Pancreas (tissue), 10 donors: ENCODE results near the gene SGCD. TPM values are rescaled to one million over a fixed set of nuclear protein-coding genes. Genes with fewer than 3 reads are reported as not detected.

Experiments used
- ATAC-seq, 4 donors: fragments of 200-7000 bp; cut with Tn5 transposase; one replicate each; pipeline versions ENCODE4 v1.8.0 to v1.9.1; 2020; ENCODE audit warnings: mild to moderate bottlenecking in 4 of 4, moderate library complexity in 4 of 4
- DNase-seq, 6 donors: peaks; one replicate each; pipeline ENCODE4 v3.0.0-alpha.2; 2020
- FAIRE-seq: peaks from 2 replicates; lab custom pipeline; 2012; peaks lifted over from hg19 to GRCh38; lab: Jason Lieb, UNC
- H3K27ac ChIP-seq, 4 donors: fragments of 200-600 bp; sonication (generic); 1 replicate in 3 of 4; 2 replicates in 1 of 4; pipeline versions ENCODE4 v1.5.0 to v1.8.0; 2020
- H3K27me3 ChIP-seq, 4 donors: fragments of 200-600 bp; one replicate each; pipeline ENCODE4 v1.8.0; 2021
- H3K36me3 ChIP-seq, 3 donors: fragments of 200-600 bp; sonication (generic) in 1 of 3; one replicate each; pipeline versions ENCODE4 v1.5.0 to v1.8.0; 2020 to 2021
- H3K4me1 ChIP-seq, 3 donors: fragments of 200-600 bp; one replicate each; pipeline ENCODE4 v1.8.0; 2021
- H3K4me3 ChIP-seq, 4 donors: fragments of 200-600 bp; sonication (generic) in 2 of 4; one replicate each; pipeline versions ENCODE4 v1.5.0 to v1.8.0; 2020 to 2021
- H3K9me3 ChIP-seq, 4 donors: fragments of 200-600 bp; one replicate each; pipeline ENCODE4 v1.8.0; 2021
- WGBS, 2 donors: extraction: QIAGEN DNeasy Blood & Tissue Kit; methylation state at CpG; one replicate each; pipeline ENCODE4 v1.1.7; 2013; 5-methylcytosine and 5-hydroxymethylcytosine counted together
- intact Hi-C, 3 donors: fragments of 100-400 bp; cut with DNase I; formaldehyde crosslinking; loops; one replicate each; pipeline versions ENCODE4 v1.11.1 to v1.14.2; 2022
- polyA plus RNA-seq, 2 donors: library from polyadenylated mRNA; stranded (reverse); fragments of 200-250 nt; gene quantifications; one replicate each; pipeline ENCODE4 v1.2.3, GENCODE V29; 2013
- total RNA-seq, 6 donors: library from RNA; stranded (reverse); fragmentation: NEBNext Ultra II Directional in 4 of 6; extraction: Animal tissue kit (Norgen Biotek cat#: 25700) in 4 of 6; gene quantifications; one replicate each; pipeline versions ENCODE4 v1.2.1 to v1.2.4, GENCODE V29; 2021 to 2023
- TF ChIP-seq, protein P1 (sequence below), 4 donors: fragments of 200-600 bp; sonication (generic) in 3 of 4; IDR thresholded peaks; one replicate each; pipeline versions ENCODE4 v1.5.0 to v1.8.0; 2021; ENCODE audit warnings: antibody characterized with exemption in 4 of 4
- donor health status: healthy with polysubstance abuse.
- donor health status: DM: no; HTN: no; CAD: no; lungs with moderate emphysema.
- donor health status: DM: no; HTN: no; CAD: no.
- donor health status: control.
- donor health status: control.
- donor health status: Bipolar disorder and iron deficiency.
- donor health status: DM: yes; HTN: yes; CAD: no.
- donor health status: DM: no; HTN: no; CAD: no.
- donor health status: DM: no; HTN: no; CAD: no.
- donor health status: DM: yes; HTN: yes; CAD: no.

Gene SGCD
- total and polyA plus RNA-seq, 8 donors, result 0.11 to 1.9 (median 0.35) TPM

DNA sequence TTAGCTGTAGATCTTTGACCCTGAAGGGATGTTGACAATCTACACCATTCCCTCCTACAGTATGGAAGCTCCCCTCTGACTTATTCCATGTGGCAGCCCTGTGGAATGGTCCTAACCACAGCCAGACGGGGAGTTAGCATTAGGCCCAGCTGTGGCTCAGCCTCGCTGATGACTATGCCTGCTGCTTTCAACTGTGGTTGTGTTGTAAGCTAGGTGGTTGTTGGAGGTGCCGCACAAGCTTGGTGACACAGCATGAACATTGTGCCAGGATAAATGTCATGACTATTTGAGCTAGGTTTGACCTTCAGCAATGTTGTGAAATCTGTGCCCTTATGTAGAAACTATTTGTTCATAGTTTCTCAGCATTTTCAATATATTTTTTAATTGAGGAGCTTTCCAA lies 40.6 kb downstream of the SGCD start:
- DNase-seq, result no peak
- WGBS, 2 donors, result 64 to 74% methylated on average over 3 of the region's 3 CpGs
- peak in 2 of 4 donors; percentile 43 to 44 for ATAC-seq
- Histone ChIP-seq H3K27me3 (no peaks in the 10 kb centered on the region), H3K36me3 (no peaks in the 10 kb centered on the region), H3K9me3 (no peaks in the 10 kb centered on the region), H3K4me1 (no peaks in the 10 kb centered on the region), H3K4me3 (no peak overlapping the region), H3K27ac (no peak overlapping the region)
- TF ChIP-seq, protein P1, sequence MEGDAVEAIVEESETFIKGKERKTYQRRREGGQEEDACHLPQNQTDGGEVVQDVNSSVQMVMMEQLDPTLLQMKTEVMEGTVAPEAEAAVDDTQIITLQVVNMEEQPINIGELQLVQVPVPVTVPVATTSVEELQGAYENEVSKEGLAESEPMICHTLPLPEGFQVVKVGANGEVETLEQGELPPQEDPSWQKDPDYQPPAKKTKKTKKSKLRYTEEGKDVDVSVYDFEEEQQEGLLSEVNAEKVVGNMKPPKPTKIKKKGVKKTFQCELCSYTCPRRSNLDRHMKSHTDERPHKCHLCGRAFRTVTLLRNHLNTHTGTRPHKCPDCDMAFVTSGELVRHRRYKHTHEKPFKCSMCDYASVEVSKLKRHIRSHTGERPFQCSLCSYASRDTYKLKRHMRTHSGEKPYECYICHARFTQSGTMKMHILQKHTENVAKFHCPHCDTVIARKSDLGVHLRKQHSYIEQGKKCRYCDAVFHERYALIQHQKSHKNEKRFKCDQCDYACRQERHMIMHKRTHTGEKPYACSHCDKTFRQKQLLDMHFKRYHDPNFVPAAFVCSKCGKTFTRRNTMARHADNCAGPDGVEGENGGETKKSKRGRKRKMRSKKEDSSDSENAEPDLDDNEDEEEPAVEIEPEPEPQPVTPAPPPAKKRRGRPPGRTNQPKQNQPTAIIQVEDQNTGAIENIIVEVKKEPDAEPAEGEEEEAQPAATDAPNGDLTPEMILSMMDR (IDR thresholded peaks at IDR 0.05), result no peak
- intact Hi-C loops, result no loop called here
- FAIRE-seq, result no peak

GRCh38 chr5:156375895-156376495 lies 49.0 kb downstream of the SGCD start:
- TF ChIP-seq, protein P1 (IDR thresholded peaks at IDR 0.05), result no peak
- H3K4me1 ChIP-seq, result no peaks in the 10 kb centered on the region
- intact Hi-C loops, result no loop called here
- ATAC-seq, result no peak
- 30 to 39% methylated on average over 3 of the region's 3 CpGs for WGBS, 2 donors
- H3K27me3 ChIP-seq, result no peaks in the 10 kb centered on the region
- no peak overlapping the region for H3K27ac ChIP-seq
- no peak overlapping the region for H3K4me3 ChIP-seq
- no peak for FAIRE-seq
- no peak for DNase-seq
- no peaks in the 10 kb centered on the region for H3K36me3 ChIP-seq
- no peaks in the 10 kb centered on the region for H3K9me3 ChIP-seq

GRCh38 chr5:156376751-156377150 lies 49.8 kb downstream of the SGCD start:
- H3K27ac ChIP-seq, result no peak overlapping the region
- no peak overlapping the region for H3K4me3 ChIP-seq
- DNase-seq (no peak), FAIRE-seq (peak; percentile 45), ATAC-seq (no peak)
- no peaks in the 10 kb centered on the region for H3K36me3 ChIP-seq
- TF ChIP-seq, protein P1 (IDR thresholded peaks at IDR 0.05), result no peak
- intact Hi-C loops, result no loop called here
- H3K27me3 ChIP-seq, result no peaks in the 10 kb centered on the region
- no peaks in the 10 kb centered on the region for H3K9me3 ChIP-seq
- no peaks in the 10 kb centered on the region for H3K4me1 ChIP-seq

DNA sequence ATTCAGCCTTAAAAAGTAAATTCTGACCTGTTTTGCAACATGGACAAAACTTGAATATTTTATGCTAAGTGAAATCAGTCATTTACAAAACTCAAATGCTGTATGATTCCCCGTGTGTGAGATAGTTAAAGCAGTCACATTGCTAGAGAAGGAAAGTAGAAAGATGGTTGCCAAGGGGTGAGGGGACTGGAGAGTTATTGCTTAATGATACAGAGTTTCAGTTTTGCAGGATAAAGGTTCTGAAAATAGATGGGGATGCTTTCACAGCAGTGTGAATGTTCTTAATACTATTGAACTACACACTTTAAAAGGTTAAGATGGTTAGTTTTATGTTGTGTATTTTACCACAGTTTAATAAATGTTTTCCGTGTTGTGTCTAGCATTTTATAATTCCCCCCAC lies 51.2 kb downstream of the SGCD start:
- FAIRE-seq, result no peak
- Histone ChIP-seq H3K27me3 (no peaks in the 10 kb centered on the region), H3K27ac (no peak overlapping the region), H3K4me3 (no peak overlapping the region), H3K9me3 (no peaks in the 10 kb centered on the region), H3K4me1 (no peaks in the 10 kb centered on the region), H3K36me3 (no peaks in the 10 kb centered on the region)
- TF ChIP-seq, protein P1 (IDR thresholded peaks at IDR 0.05), result no peak
- no peak for ATAC-seq
- no peak for DNase-seq
- 45 to 62% methylated on average over 2 of the region's 2 CpGs for WGBS, 2 donors
- intact Hi-C loops, result no loop called here

- no peaks in the 10 kb centered on the region for H3K36me3 ChIP-seq
- intact Hi-C loops, result no loop called here
- H3K4me1 ChIP-seq, result no peaks in the 10 kb centered on the region
- TF ChIP-seq, protein P1 (IDR thresholded peaks at IDR 0.05), result no peak
- H3K4me3 ChIP-seq, result no peak overlapping the region
- FAIRE-seq, result no peak
- no peaks in the 10 kb centered on the region for H3K9me3 ChIP-seq
- 46 to 71% methylated on average over 1 of the region's 1 CpG for WGBS, 2 donors
- H3K27ac ChIP-seq, result no peak overlapping the region
- no peak for DNase-seq
- no peaks in the 10 kb centered on the region for H3K27me3 ChIP-seq
- ATAC-seq, result no peak
These were observed 52.2 kb downstream of the SGCD start for GRCh38 chr5:156379206-156379605.
